Gastroesophageal sphincter (tissue), 3 donors: ENCODE measurements around the gene EXO1.

Experiments
- POLR2A ChIP-seq, 2 donors: fragments of 450-650 bp; IDR thresholded peaks; one replicate each; pipeline ENCODE4 v1.6.1; 2017; ENCODE audit warnings: antibody characterized with exemption in 2 of 2, mild to moderate bottlenecking in 2 of 2, moderate library complexity in 1 of 2
- TF ChIP-seq, protein P1 (sequence below), 4 experiments: fragments of 200-600 bp in 2 of 4; fragments of 450-650 bp in 2 of 4; sonication (generic) in 1 of 4; IDR thresholded peaks; one replicate each; pipeline ENCODE4 v1.5.1; 2017 to 2019; ENCODE audit warnings: antibody characterized with exemption in 4 of 4, mild to moderate bottlenecking in 2 of 4, moderate library complexity in 2 of 4

- TF ChIP-seq, protein P1, sequence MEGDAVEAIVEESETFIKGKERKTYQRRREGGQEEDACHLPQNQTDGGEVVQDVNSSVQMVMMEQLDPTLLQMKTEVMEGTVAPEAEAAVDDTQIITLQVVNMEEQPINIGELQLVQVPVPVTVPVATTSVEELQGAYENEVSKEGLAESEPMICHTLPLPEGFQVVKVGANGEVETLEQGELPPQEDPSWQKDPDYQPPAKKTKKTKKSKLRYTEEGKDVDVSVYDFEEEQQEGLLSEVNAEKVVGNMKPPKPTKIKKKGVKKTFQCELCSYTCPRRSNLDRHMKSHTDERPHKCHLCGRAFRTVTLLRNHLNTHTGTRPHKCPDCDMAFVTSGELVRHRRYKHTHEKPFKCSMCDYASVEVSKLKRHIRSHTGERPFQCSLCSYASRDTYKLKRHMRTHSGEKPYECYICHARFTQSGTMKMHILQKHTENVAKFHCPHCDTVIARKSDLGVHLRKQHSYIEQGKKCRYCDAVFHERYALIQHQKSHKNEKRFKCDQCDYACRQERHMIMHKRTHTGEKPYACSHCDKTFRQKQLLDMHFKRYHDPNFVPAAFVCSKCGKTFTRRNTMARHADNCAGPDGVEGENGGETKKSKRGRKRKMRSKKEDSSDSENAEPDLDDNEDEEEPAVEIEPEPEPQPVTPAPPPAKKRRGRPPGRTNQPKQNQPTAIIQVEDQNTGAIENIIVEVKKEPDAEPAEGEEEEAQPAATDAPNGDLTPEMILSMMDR (IDR thresholded peaks at IDR 0.05): no peak
- TF ChIP-seq POLR2A (IDR thresholded peaks at IDR 0.05): no peak
Measured at GRCh38 chr1:241800640-241801039, 47.4 kb upstream of the EXO1 start.
